Adrenal gland (tissue), 5 donors: ENCODE data around the gene SLC22A2.

Experiments used
- POLR2A ChIP-seq, 2 donors: fragments of 450-650 bp; IDR thresholded peaks; one replicate each; pipeline ENCODE4 v1.6.1; 2017; ENCODE audit warnings: antibody characterized with exemption in 2 of 2, mild to moderate bottlenecking in 2 of 2, moderate library complexity in 1 of 2
- TF ChIP-seq, protein P1 (sequence below), 6 experiments: fragments of 450-650 bp in 4 of 6; fragments of 200-600 bp in 2 of 6; sonication (generic) in 1 of 6; IDR thresholded peaks; 1 replicate in 5 of 6; 2 replicates in 1 of 6; pipeline versions ENCODE4 v1.5.1 to v1.8.0; 2016 to 2021; ENCODE audit warnings: antibody characterized with exemption in 6 of 6, mild to moderate bottlenecking in 2 of 6, moderate library complexity in 1 of 6
- donor health status: DM: no; HTN: no; CAD: no.

DNA sequence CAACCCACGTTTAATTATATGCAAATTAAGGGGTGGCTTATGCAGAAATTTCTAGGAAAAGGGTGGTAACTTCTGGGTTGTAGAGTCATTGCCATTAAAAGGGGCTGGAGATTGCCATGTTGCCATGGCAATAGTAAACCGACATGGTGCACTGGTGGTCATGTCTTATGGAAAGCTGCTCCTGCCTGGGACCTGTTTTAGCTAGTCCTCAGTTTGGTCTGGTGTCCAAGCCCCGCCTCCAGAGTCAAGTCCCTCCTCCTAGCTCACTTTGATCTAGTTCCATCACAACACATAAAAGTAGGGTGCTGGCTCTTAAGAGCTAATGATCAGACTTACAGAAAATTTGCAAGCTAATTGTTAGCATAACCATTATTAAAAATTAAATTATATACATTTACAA is 5.3 kb downstream of the SLC22A2 start:
- TF ChIP-seq, protein P1, sequence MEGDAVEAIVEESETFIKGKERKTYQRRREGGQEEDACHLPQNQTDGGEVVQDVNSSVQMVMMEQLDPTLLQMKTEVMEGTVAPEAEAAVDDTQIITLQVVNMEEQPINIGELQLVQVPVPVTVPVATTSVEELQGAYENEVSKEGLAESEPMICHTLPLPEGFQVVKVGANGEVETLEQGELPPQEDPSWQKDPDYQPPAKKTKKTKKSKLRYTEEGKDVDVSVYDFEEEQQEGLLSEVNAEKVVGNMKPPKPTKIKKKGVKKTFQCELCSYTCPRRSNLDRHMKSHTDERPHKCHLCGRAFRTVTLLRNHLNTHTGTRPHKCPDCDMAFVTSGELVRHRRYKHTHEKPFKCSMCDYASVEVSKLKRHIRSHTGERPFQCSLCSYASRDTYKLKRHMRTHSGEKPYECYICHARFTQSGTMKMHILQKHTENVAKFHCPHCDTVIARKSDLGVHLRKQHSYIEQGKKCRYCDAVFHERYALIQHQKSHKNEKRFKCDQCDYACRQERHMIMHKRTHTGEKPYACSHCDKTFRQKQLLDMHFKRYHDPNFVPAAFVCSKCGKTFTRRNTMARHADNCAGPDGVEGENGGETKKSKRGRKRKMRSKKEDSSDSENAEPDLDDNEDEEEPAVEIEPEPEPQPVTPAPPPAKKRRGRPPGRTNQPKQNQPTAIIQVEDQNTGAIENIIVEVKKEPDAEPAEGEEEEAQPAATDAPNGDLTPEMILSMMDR (IDR thresholded peaks at IDR 0.05): no peak
- no peak for TF ChIP-seq POLR2A (IDR thresholded peaks at IDR 0.05)
